NCI-H146 treated with DMSO at 0.1 percent for 48 hours (cell line): Measurements from ENCODE around the gene PWP1.

ENCODE experiments used
- DNase-seq: peaks from one replicate; lab custom pipeline; 2025; ENCODE audit not compliant: unreplicated experiment; lab: John Stamatoyannopoulos, UW

PWP1 gene

GRCh38 chr12:107685360-107686248 lies at the start of gene PWP1:
PWP1 (plus strand) TSS chr12:107685799; CDS start chr12:107685900, 101 bp downstream.
- peak; percentile 88 for DNase-seq

- no peak for DNase-seq
These were observed 44.4 kb upstream of the PWP1 start for GRCh38 chr12:107641154-107641553.

GRCh38 chr12:107642240-107642639 lies 43.4 kb upstream of the PWP1 start:
- DNase-seq: no peak

DNA sequence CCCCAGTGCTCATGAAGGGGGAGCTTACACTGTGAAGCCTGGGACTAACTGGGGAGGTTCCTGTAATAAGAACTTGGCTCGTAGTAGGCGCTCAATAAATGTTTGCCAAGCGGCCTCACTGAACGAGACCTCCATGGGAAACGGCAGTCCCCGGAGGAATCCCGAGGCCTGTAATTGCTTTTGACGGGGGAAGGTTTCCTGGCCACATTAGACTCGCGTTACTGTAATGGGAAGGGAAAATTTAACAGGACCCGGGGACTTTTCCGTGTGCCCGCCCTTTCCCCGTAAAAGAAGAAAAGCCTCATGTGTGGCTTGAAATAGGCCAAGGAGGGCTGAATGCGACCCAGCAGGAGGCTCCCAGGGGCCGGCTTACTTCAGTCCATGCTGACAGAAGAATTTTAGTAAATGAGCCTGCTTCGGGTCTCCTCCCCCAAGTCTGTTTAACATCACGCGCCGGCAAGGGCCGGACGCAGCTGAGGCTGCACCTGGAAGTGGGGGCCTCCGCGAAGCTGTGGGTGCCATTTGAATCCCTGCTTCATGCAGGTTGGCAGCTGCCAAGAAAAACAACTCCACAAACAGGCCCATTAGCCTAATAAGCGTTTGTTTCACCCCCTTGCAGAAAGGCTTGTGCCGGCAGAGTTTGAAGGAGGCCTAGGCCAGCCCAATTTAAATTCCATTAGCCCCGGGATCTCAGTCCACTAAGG lies 39.8 kb upstream of the PWP1 start:
- DNase-seq: no peak

GRCh38 chr12:107646436-107646835 lies 39.2 kb upstream of the PWP1 start:
- DNase-seq: no peak

DNA sequence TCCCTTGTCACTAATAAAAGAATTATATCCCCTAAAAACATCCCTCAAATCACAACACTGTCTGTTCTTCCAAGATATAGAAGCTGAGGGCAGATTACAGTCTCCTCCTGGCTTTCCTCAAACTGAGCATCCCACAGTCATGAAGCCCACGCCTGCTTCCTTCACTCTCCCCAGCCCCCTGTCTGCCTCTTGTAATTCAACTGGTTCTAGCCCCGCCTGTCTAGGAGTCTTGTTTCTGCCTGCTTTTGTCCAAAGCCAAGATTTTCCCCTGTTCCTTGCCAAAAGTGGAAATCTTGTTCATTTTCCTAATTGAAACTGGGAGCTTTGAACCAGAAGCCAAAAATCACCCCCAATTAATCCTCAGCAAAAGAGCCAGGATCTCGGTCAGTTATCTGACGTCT lies 35.9 kb upstream of the PWP1 start:
- no peak for DNase-seq

GRCh38 chr12:107650977-107651376 lies 34.6 kb upstream of the PWP1 start:
- DNase-seq: no peak

DNA sequence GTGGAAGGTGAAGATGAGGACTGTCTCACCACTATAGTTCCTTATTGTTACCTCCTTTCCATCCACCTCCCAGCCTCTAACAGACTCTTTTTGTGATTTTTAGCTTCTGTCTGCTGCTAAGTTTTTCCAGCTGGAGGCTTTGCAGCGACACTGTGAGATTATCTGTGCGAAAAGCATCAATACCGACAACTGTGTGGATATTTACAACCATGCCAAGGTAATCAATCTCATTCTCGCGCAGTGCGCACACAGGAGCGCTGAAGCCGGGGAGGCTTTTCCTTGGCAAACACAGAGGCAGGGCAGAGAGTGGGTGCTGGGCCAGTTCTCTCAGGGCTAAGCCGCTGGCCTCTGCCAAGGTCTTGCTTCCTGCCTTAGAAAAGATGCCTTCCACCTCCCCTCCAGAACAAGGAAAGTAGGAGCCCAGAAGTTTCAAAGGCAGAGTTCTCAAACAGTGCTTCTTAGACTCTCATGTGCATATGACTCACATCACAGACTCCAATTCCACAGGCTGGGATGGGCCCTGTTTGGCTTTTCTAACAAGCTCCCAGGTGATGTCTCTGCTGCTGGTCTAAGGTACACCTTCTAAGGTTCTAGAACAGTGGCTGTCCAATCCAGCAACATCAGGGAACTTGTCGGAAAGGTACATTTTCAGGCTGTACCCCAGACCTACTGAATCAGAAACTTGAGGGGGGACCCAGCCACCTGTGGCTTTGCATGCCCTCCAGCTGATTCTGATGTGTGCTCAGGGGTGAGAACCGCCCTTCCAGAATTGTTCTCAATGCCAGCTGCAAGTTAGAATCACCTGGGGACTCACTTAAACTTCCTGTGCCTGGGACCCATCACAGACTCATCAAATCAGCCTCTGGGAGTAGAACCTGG lies 33.8 kb upstream of the PWP1 start:
- DNase-seq: no peak

DNA sequence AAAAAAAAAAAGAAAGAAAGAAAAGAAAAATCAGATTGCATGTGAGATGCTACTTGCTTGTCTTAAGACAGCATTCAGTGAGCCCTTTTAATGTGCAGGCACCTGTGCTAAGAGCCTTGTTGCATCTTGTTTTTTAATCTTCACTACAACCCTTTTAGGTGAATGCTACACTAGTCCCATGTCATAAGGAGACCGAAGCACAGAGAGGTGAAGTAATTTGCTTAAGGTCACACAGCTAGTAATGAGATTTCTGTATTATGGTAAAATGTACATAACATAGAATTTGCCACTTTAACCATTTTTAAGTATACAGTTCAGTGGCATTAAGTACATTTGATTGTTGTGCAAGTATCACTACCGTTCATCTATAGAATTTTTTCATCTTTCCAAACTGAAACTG lies 32.1 kb upstream of the PWP1 start:
- DNase-seq: no peak

GRCh38 chr12:107654873-107655272 lies 30.7 kb upstream of the PWP1 start:
- DNase-seq: no peak

GRCh38 chr12:107655281-107656065 lies 30.1 kb upstream of the PWP1 start:
- no peak for DNase-seq

- no peak for DNase-seq
These were observed 29.3 kb upstream of the PWP1 start for GRCh38 chr12:107656302-107656701.

DNA sequence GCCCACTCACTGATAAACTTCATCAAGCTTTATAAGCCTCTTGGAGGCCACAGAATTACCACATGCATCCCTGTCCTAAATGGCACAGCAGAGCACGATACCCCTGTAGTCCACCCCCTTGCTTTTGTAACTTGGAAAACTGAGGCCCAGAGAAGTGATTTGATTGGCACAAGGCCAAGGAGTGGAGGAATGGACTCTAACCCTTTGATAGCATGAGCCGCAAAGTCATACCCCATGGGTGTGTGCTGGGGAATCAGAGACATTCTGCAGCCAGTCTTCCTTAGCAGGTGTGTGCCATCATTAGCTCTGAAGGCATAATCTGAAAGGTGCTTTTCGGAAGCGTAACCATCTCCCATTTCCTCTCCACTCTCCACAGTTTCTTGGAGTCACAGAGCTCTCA lies 28.5 kb upstream of the PWP1 start:
- no peak for DNase-seq

GRCh38 chr12:107657621-107658020 lies 28.0 kb upstream of the PWP1 start:
- DNase-seq: no peak

DNA sequence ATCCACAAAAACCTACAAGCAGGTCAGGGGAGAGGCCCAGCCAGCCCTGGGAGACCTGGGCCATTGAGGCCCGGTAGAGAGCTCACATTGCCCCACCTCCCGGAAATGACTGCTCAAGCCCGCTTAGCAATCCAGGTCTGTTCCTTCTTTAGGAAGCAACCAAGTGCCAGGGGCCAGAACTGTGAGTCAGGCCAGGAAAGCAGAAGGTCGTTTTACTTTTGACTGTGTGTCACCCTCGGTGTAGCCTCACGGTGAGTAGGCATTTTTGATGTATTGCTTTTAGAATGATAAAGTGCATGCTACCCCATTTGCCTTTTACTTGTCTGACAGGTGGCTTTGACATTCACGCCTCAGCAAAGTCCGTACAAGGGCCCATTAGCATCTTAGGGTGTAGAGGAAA lies 25.4 kb upstream of the PWP1 start:
- DNase-seq: no peak

GRCh38 chr12:107660861-107661415 lies 24.7 kb upstream of the PWP1 start:
- DNase-seq: no peak

- no peak for DNase-seq
These were observed 23.8 kb upstream of the PWP1 start for GRCh38 chr12:107661830-107662229.

- DNase-seq: no peak
These were observed 23.1 kb upstream of the PWP1 start for GRCh38 chr12:107662484-107662883.

DNA sequence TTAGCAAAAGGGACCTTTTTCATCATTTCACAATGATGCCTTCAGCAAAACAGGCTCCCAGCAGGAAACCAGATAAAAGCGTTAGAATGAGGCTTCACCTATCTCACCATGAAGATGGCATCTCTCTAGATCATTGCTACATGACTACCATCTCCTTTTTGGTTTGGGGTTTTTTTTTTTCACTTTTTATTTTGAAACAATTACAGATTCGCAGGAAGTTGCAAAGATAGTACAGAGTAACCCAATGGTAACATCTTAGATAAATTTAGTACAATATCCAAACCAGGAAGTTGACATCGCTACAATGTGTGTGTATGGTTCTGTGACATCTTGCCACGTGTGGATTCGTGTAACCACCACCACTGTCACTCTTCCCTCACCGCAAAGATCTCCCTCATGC lies 22.3 kb upstream of the PWP1 start:
- DNase-seq: no peak

DNA sequence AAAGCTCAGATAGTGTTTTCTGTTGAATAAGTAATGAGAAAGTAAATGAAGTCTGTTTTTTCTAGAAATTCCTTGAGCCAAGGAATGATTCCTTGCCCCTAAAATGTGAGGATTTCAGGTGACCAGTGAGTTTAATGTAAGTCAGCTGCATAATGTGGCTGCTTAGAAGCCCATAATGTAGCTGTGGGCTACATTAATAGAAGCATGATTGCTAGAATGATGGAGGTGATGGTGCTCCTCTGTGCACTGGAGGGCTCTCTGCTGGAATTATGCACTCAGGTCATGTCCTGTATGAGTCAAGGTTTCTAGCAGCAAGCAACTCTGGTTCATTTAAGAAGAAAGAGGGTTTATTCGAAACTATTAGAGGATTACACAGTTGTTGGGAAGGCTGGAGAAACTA lies 19.6 kb upstream of the PWP1 start:
- DNase-seq: no peak
